NT2/D1 (cell line): ENCODE measurements around the gene ERC2.

Experiments used
- SUZ12 ChIP-seq: IDR thresholded peaks from 2 replicates; pipeline ENCODE4 v1.6.1; 2011; ENCODE audit not compliant: insufficient read length, insufficient read depth; ENCODE audit errors: extremely low read depth
- YY1 ChIP-seq: IDR thresholded peaks from 2 replicates; pipeline ENCODE4 v1.6.1; 2011; ENCODE audit not compliant: insufficient read length, insufficient read depth

GRCh38 chr3:55631766-55632331 is 836.4 kb downstream of the ERC2 start:
- TF ChIP-seq YY1 (no peak), SUZ12 (no peak)
